HL-60 (cell line): Measurements from ENCODE around the gene SH2B3.

Source experiments
- DNase-seq, 2 experiments: peaks; one replicate each; pipeline ENCODE4 v3.0.0-alpha.2; 2010 to 2020; ENCODE audit warnings: low read depth in 1 of 2, low spot score in 1 of 2
- H3K27ac ChIP-seq: fragments of 250-450 bp; sonication (Bioruptor Pico); replicated peaks from 2 replicates; pipeline ENCODE4 v1.5.1; 2020; ENCODE audit warnings: mild to moderate bottlenecking, moderate library complexity
- H3K27me3 ChIP-seq: fragments of 250-450 bp; sonication (Bioruptor Pico); 2 replicates; pipeline ENCODE4 v1.5.1; 2021; ENCODE audit warnings: mild to moderate bottlenecking, moderate library complexity; ENCODE audit not compliant: insufficient read depth, poor library complexity, severe bottlenecking
- H3K4me3 ChIP-seq: replicated peaks from 2 replicates; pipeline ENCODE4 v1.5.1; 2011; ENCODE audit warnings: mild to moderate bottlenecking, control low read depth, low read length; ENCODE audit not compliant: insufficient read depth
- CTCF ChIP-seq: IDR thresholded peaks from one replicate; pipeline ENCODE4 v1.5.1; 2011; ENCODE audit warnings: low read length, control low read depth, inconsistent platforms; ENCODE audit not compliant: insufficient read depth
- GABPA ChIP-seq: IDR thresholded peaks from 2 replicates; pipeline ENCODE4 v1.6.1; 2012; ENCODE audit warnings: low read depth
- POLR2AphosphoS5 ChIP-seq: IDR thresholded peaks from 2 replicates; pipeline ENCODE4 v1.6.1; 2012; ENCODE audit warnings: low read depth
- REST ChIP-seq: IDR thresholded peaks from 2 replicates; pipeline ENCODE4 v1.6.1; 2012; ENCODE audit warnings: low read depth; ENCODE audit not compliant: insufficient replicate concordance
- SPI1 ChIP-seq: IDR thresholded peaks from 2 replicates; pipeline ENCODE4 v1.6.1; 2012; ENCODE audit warnings: low read depth, mild to moderate bottlenecking, borderline replicate concordance

The SH2B3 gene

GRCh38 chr12:111436811-111437210 lies 31.1 kb downstream of the SH2B3 start:
- Histone ChIP-seq H3K27me3 (no peaks in the 10 kb centered on the region), H3K4me3 (no peak overlapping the region), H3K27ac (peak overlapping the region; percentile 75; the same call in 1 of the 2 replicates)
- TF ChIP-seq POLR2AphosphoS5 (no peak), SPI1 (no peak), CTCF (no peak), REST (no peak), GABPA (no peak)
- DNase-seq = no peak

- peak; percentile 88 to 91 for DNase-seq
- TF ChIP-seq POLR2AphosphoS5 (peak; percentile 74), SPI1 (peak; percentile 57; the same call in 1 of the 2 replicates), REST (no peak)
- H3K27ac ChIP-seq = peak overlapping the region; percentile 75
- H3K27me3 ChIP-seq = no peaks in the 10 kb centered on the region
- no peak overlapping the region for H3K4me3 ChIP-seq
Measured at GRCh38 chr12:111437816-111438454, 32.2 kb downstream of the SH2B3 start.

GRCh38 chr12:111438481-111438880 lies 32.8 kb downstream of the SH2B3 start:
- H3K27ac ChIP-seq = peak overlapping the region; percentile 75
- peak; percentile 96 to 97 for DNase-seq
- TF ChIP-seq CTCF = no peak
- TF ChIP-seq SPI1 = peak; percentile 87; the same call in 1 of the 2 replicates
- TF ChIP-seq GABPA = no peak
- peak; percentile 87 for TF ChIP-seq POLR2AphosphoS5
- no peak for TF ChIP-seq REST
- H3K27me3 ChIP-seq = no peaks in the 10 kb centered on the region
- H3K4me3 ChIP-seq = no peak overlapping the region
